ENCODE data around the gene TCEAL6.
"Not testable (repeated sequence)": the region's sequence is repeated elsewhere in the genome, so short reads cannot be mapped to it uniquely, and the experiment has no call there.

GRCh38 chrX:102141631-102142030 is 650 bp downstream of the TCEAL6 start:
- not testable (repeated sequence) for TF ChIP-seq CTCF (IDR thresholded peaks at IDR 0.05); JUN (CRISPR knock-in tag; IDR thresholded peaks at IDR 0.05); NR1H2 (CRISPR knock-in tag; IDR thresholded peaks at IDR 0.05); MAX (CRISPR knock-in tag; IDR thresholded peaks at IDR 0.05); HMGXB4 (CRISPR knock-in tag; IDR thresholded peaks at IDR 0.05); IRF1 (CRISPR knock-in tag; IDR thresholded peaks at IDR 0.05); IRF2 (CRISPR knock-in tag; IDR thresholded peaks at IDR 0.05; ENCODE audit: borderline replicate concordance, low read depth); ELF4 (CRISPR knock-in tag; IDR thresholded peaks at IDR 0.05; ENCODE audit: low read depth)
- TF ChIP-seq, protein P1, sequence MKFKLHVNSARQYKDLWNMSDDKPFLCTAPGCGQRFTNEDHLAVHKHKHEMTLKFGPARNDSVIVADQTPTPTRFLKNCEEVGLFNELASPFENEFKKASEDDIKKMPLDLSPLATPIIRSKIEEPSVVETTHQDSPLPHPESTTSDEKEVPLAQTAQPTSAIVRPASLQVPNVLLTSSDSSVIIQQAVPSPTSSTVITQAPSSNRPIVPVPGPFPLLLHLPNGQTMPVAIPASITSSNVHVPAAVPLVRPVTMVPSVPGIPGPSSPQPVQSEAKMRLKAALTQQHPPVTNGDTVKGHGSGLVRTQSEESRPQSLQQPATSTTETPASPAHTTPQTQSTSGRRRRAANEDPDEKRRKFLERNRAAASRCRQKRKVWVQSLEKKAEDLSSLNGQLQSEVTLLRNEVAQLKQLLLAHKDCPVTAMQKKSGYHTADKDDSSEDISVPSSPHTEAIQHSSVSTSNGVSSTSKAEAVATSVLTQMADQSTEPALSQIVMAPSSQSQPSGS (CRISPR knock-in tag; IDR thresholded peaks at IDR 0.05; ENCODE audit: borderline replicate concordance, low read depth): not testable (repeated sequence)
- TF ChIP-seq, protein P2, sequence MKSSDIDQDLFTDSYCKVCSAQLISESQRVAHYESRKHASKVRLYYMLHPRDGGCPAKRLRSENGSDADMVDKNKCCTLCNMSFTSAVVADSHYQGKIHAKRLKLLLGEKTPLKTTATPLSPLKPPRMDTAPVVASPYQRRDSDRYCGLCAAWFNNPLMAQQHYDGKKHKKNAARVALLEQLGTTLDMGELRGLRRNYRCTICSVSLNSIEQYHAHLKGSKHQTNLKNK (CRISPR knock-in tag; IDR thresholded peaks at IDR 0.05): not testable (repeated sequence)
- TF ChIP-seq, protein P3, sequence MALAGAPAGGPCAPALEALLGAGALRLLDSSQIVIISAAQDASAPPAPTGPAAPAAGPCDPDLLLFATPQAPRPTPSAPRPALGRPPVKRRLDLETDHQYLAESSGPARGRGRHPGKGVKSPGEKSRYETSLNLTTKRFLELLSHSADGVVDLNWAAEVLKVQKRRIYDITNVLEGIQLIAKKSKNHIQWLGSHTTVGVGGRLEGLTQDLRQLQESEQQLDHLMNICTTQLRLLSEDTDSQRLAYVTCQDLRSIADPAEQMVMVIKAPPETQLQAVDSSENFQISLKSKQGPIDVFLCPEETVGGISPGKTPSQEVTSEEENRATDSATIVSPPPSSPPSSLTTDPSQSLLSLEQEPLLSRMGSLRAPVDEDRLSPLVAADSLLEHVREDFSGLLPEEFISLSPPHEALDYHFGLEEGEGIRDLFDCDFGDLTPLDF (CRISPR knock-in tag; IDR thresholded peaks at IDR 0.05): not testable (repeated sequence)
- TF ChIP-seq, protein P4, sequence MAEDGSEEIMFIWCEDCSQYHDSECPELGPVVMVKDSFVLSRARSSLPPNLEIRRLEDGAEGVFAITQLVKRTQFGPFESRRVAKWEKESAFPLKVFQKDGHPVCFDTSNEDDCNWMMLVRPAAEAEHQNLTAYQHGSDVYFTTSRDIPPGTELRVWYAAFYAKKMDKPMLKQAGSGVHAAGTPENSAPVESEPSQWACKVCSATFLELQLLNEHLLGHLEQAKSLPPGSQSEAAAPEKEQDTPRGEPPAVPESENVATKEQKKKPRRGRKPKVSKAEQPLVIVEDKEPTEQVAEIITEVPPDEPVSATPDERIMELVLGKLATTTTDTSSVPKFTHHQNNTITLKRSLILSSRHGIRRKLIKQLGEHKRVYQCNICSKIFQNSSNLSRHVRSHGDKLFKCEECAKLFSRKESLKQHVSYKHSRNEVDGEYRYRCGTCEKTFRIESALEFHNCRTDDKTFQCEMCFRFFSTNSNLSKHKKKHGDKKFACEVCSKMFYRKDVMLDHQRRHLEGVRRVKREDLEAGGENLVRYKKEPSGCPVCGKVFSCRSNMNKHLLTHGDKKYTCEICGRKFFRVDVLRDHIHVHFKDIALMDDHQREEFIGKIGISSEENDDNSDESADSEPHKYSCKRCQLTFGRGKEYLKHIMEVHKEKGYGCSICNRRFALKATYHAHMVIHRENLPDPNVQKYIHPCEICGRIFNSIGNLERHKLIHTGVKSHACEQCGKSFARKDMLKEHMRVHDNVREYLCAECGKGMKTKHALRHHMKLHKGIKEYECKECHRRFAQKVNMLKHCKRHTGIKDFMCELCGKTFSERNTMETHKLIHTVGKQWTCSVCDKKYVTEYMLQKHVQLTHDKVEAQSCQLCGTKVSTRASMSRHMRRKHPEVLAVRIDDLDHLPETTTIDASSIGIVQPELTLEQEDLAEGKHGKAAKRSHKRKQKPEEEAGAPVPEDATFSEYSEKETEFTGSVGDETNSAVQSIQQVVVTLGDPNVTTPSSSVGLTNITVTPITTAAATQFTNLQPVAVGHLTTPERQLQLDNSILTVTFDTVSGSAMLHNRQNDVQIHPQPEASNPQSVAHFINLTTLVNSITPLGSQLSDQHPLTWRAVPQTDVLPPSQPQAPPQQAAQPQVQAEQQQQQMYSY (CRISPR knock-in tag; IDR thresholded peaks at IDR 0.05): not testable (repeated sequence)

All from WTC11 (cell line).